HG02973 (cell line): Measurements from ENCODE around the gene LMO7.
"Not testable (repeated sequence)": the region's sequence is repeated elsewhere in the genome, so short reads cannot be mapped to it uniquely, and the experiment has no call there.

Experiments
- ATAC-seq: cut with Tn5 transposase; IDR thresholded peaks from one replicate; pipeline ENCODE4 v1.9.1; 2021; ENCODE audit warnings: moderate library complexity; ENCODE audit not compliant: unreplicated experiment

Gene LMO7

GRCh38 chr13:75647126-75647784, 11.1 kb downstream of the LMO7 start:
- ATAC-seq: peak; percentile 76

GRCh38 chr13:75648446-75648845, 12.3 kb downstream of the LMO7 start:
- no peak for ATAC-seq

- no peak for ATAC-seq
These were observed 14.9 kb downstream of the LMO7 start for GRCh38 chr13:75651013-75651412.

GRCh38 chr13:75652726-75653125, 16.6 kb downstream of the LMO7 start:
- no peak for ATAC-seq

- ATAC-seq: no peak
These were observed 20.4 kb downstream of the LMO7 start for GRCh38 chr13:75656425-75656989.

- no peak for ATAC-seq
These were observed 21.0 kb downstream of the LMO7 start for GRCh38 chr13:75657111-75657510.

- ATAC-seq: no peak
These were observed 24.6 kb downstream of the LMO7 start for GRCh38 chr13:75660694-75661093.

GRCh38 chr13:75661443-75661842, 25.3 kb downstream of the LMO7 start:
- no peak for ATAC-seq

GRCh38 chr13:75666646-75667351, 30.7 kb downstream of the LMO7 start:
- ATAC-seq: no peak

- no peak for ATAC-seq
These were observed 33.6 kb downstream of the LMO7 start for GRCh38 chr13:75669706-75670105.

GRCh38 chr13:75670496-75670895, 34.4 kb downstream of the LMO7 start:
- ATAC-seq: no peak

- no peak for ATAC-seq
These were observed 39.3 kb downstream of the LMO7 start for GRCh38 chr13:75675421-75675820.

- ATAC-seq: no peak
These were observed 43.3 kb downstream of the LMO7 start for GRCh38 chr13:75679459-75679858.

- ATAC-seq: not testable (repeated sequence)
These were observed 44.1 kb downstream of the LMO7 start for GRCh38 chr13:75680251-75680650.

- ATAC-seq: no peak
These were observed 46.2 kb downstream of the LMO7 start for GRCh38 chr13:75682326-75682725.

GRCh38 chr13:75685239-75685697, 49.1 kb downstream of the LMO7 start:
- ATAC-seq: no peak

- no peak for ATAC-seq
These were observed 51.1 kb downstream of the LMO7 start for GRCh38 chr13:75687150-75687763.

GRCh38 chr13:75689686-75690085, 53.6 kb downstream of the LMO7 start:
- no peak for ATAC-seq

GRCh38 chr13:75690607-75691006, 54.5 kb downstream of the LMO7 start:
- ATAC-seq: no peak

- ATAC-seq: no peak
These were observed 55.1 kb downstream of the LMO7 start for GRCh38 chr13:75691183-75691582.

- ATAC-seq: no peak
These were observed 57.1 kb downstream of the LMO7 start for GRCh38 chr13:75693227-75693626.

GRCh38 chr13:75694722-75695121, 58.6 kb downstream of the LMO7 start:
- no peak for ATAC-seq
